GM18861 (cell line): ENCODE measurements around the gene GALNT9.

Experiments
- ATAC-seq: cut with Tn5 transposase; IDR thresholded peaks from one replicate; pipeline ENCODE4 v1.9.1; 2021; ENCODE audit not compliant: unreplicated experiment

Gene GALNT9

GRCh38 chr12:132282031-132282949 is 47.1 kb downstream of the GALNT9 start:
- ATAC-seq = no peak

- no peak for ATAC-seq
Observed at GRCh38 chr12:132281038-132281437, 48.4 kb downstream of the GALNT9 start.

- ATAC-seq = no peak
Observed at GRCh38 chr12:132280406-132280805, 49.0 kb downstream of the GALNT9 start.

GRCh38 chr12:132279930-132280329 is 49.5 kb downstream of the GALNT9 start:
- no peak for ATAC-seq

DNA sequence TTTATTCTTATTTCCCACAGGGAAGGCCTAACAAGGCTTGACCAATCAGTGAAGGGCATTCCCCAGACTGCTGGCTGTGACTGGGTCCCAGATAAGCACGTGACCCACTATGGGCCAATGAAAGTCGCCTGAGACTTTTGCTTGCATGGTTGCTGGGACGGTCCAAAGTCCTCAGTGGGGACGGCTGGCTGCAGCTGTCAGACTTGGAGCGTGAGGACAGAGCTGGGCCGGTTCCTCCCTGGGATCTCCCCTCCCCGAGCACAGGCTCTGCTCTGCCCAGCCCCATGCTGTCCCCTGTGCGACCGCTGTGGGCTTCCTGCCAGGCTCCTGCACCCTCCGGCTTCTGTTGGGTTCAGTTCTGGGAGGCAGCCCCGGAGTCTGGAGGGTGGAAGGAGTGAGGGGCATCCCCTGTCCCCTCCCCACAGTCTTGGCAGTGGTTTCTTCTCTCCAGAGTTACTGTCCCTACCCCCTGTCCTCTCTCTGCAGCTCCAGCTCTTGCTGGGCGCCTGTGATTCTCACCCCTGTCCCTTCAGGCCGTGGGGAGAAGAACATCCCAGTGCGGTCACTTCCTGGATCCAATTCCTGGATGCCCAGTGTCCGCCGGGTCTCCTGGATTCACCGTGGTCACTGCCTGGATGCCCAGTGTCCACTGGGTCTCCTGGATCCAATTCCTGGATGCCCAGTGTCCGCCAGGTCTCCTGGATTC is 50.1 kb downstream of the GALNT9 start:
- no peak for ATAC-seq

DNA sequence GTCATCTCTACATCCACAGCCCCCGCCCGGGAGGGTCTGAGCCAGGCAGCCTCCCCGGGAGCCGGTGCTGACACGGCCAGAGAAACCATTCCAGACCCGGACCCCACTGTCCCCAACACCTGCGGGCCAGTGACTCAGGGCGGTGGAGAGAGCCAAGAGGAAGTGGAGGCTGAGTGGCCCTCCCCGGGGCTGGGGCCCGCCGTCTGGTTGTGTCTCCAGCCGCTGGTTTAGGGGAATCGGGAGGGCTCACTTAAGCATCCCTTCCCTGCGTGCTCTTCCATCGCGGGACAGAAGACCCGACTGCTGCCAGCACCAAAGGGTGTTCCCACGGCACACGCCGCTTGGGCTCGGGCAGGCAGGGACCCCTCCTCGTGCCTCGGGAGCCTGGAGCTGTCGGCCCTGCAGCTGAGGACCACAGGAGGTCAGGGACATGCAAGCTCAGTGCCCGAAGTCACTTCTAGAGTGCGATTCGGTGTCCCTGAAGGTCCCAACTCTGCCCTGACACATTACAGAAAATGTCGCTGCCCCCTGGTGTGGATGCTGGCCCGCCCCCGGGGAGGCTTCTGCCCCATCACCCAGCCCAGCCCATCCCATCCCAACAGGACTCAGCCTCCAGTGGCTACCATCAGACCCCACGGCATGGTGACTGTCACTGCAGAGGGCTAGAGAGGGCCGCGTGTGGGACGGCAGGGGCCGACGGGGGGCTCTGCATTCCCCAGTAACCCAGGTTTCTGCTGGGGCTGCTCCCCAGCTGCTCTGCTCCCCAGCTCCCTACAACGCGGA is 50.8 kb downstream of the GALNT9 start:
- ATAC-seq = no peak

GRCh38 chr12:132277949-132278348 is 51.4 kb downstream of the GALNT9 start:
- ATAC-seq = no peak

- no peak for ATAC-seq
Observed at GRCh38 chr12:132277374-132277941, 51.9 kb downstream of the GALNT9 start.

- ATAC-seq = no peak
Observed at GRCh38 chr12:132276827-132277373, 52.5 kb downstream of the GALNT9 start.

- ATAC-seq = no peak
Observed at GRCh38 chr12:132276066-132276826, 53.1 kb downstream of the GALNT9 start.

- ATAC-seq = no peak
Observed at GRCh38 chr12:132275631-132276030, 53.8 kb downstream of the GALNT9 start.

- ATAC-seq = no peak
Observed at GRCh38 chr12:132275110-132275531, 54.3 kb downstream of the GALNT9 start.

DNA sequence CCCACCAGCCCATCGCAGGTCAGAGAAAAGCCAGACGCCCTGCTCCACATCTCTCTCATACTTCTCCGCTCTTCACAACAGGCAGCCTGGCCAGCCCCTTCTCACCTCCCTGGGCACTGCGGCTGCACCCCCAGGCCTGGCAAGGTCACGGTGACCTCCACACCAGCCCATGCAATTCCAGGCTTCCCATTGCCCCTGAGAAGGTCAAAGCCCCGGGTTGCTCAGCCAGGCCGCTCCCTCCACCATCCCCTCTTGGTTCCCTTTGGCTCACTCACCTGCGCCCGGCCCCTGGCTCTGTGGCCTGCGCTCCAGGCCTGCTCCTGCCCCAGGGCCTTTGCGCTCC is 55.4 kb downstream of the GALNT9 start:
- no peak for ATAC-seq

DNA sequence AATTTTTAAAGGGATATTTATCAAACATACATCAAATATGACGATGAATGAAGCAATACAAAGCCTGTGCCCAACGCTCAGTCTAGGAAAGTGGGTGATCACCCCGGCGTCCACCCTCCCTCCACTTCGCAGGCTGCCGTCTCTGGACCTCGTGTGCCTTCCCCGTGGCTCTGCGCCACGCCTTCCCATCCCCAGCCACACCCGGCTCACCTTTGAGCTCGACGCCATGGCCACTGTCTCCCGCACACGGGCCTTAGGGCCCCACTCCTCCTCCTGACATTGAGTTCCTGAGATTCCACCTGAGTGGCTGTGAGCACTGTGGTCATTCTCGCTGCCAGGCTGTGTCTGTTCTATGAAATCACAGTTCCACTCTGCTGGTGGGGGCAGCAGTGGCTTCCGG is 56.7 kb downstream of the GALNT9 start:
- no peak for ATAC-seq

GRCh38 chr12:132271755-132272092 is 57.7 kb downstream of the GALNT9 start:
- ATAC-seq = no peak

- no peak for ATAC-seq
Observed at GRCh38 chr12:132270969-132271754, 58.2 kb downstream of the GALNT9 start.

- no peak for ATAC-seq
Observed at GRCh38 chr12:132270516-132270915, 58.9 kb downstream of the GALNT9 start.

- no peak for ATAC-seq
Observed at GRCh38 chr12:132269271-132269968, 60.0 kb downstream of the GALNT9 start.

- ATAC-seq = no peak
Observed at GRCh38 chr12:132268674-132269073, 60.7 kb downstream of the GALNT9 start.
